Choroid plexus epithelial cell (primary cell): ENCODE measurements around the gene TTC33.

Experiments used
- DNase-seq: peaks from one replicate; pipeline ENCODE4 v3.0.0-alpha.2; 2010; ENCODE audit warnings: low read depth
- H3K4me3 ChIP-seq: 2 replicates; pipeline ENCODE4 v1.5.1; 2011; ENCODE audit warnings: low read depth, mild to moderate bottlenecking, control low read depth, low read length, moderate library complexity
- TF ChIP-seq, protein P1 (sequence below): conservative IDR thresholded peaks from 2 replicates; pipeline ENCODE4 v1.5.1; 2011; ENCODE audit warnings: low read depth, mild to moderate bottlenecking, control low read depth, inconsistent platforms, low read length, moderate library complexity

TTC33 gene

DNA sequence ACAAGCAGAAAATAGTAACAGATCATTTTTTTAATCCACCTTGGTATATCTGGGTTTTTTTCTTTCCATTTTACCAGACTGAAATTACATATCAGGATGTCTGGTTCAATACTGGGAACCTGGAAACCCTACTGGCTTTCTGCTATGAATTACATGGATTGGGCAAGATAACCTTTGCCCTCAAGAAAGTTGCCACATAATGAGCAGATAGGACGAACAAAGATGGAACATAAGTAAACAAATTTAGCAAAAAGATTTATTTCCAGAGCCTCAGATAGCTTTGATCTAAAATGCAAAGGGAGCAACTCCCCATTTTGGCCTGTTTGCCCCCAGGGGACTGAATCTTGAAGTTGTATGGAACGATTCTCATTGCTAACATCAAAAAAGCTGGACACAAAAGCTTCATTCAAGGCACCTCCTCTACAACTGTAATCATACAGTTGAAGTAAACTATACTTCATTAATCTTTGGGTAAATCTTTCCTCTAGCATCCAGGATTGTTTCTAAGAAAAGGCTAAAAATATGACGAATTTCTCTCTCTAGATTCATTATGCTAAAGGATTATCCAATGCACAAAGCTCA, 207.7 kb downstream of the TTC33 start:
- no peak overlapping the region for H3K4me3 ChIP-seq
- TF ChIP-seq, protein P1, sequence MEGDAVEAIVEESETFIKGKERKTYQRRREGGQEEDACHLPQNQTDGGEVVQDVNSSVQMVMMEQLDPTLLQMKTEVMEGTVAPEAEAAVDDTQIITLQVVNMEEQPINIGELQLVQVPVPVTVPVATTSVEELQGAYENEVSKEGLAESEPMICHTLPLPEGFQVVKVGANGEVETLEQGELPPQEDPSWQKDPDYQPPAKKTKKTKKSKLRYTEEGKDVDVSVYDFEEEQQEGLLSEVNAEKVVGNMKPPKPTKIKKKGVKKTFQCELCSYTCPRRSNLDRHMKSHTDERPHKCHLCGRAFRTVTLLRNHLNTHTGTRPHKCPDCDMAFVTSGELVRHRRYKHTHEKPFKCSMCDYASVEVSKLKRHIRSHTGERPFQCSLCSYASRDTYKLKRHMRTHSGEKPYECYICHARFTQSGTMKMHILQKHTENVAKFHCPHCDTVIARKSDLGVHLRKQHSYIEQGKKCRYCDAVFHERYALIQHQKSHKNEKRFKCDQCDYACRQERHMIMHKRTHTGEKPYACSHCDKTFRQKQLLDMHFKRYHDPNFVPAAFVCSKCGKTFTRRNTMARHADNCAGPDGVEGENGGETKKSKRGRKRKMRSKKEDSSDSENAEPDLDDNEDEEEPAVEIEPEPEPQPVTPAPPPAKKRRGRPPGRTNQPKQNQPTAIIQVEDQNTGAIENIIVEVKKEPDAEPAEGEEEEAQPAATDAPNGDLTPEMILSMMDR = no peak
- DNase-seq = no peak

DNA sequence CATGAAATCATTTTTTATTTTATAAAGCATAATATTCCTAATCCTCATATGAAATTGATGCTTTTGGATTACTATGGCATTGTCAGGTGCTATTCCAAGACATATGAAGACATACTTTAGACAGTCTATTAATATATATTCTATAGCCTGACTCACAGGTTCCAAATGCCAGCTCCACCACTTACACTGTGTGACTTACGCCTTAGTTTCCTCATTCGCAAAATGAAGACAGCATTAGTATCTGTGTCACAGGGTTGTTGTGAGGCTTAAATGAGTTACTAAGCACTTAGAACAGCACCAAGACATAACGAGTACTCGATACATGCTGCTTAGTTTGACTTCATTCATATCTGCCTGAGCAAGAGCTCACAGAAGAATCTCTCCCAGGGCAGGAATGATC, 208.2 kb downstream of the TTC33 start:
- no peak for DNase-seq
- TF ChIP-seq, protein P1 = no peak
- H3K4me3 ChIP-seq = no peak overlapping the region

DNA sequence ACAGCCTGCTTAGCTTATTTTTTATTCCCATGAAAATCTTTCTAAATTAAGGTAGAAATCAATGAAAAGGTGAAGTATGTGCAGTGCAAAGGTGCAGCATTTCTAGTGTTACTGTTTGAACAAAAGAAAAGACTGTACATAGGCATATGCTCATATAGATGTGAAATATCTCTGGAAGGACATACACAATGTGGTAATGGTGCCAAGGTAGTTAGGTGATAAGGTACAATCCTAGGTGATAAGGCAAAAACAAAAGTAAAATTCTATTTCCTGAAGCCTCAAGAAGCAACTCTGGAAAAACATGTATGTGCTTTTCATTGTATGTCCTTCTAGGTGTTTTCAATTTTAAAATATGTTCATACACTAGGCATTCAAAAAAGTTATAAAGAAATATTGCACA, 215.5 kb downstream of the TTC33 start:
- H3K4me3 ChIP-seq = no peak overlapping the region
- DNase-seq = no peak
- TF ChIP-seq, protein P1 = no peak

DNA sequence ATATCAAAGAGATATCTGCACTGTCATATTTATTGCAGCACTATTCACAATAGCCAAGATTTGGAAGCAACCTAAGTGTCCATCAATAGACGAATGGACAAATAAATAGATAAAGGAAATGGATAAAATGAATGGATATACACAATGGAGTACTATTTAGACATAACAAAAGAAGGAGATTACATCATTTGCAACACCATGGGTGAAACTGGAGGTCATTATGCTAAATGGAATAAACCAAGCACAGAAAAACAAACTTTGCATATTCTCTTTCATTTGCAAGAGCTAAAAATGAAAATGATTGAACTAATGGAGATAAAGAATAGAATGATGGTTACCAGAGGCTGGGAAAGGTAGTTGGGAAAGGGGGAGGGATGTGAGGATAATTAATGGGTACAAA, 231.1 kb downstream of the TTC33 start:
- no peak for DNase-seq
- H3K4me3 ChIP-seq = no peak overlapping the region
- TF ChIP-seq, protein P1 = no peak

DNA sequence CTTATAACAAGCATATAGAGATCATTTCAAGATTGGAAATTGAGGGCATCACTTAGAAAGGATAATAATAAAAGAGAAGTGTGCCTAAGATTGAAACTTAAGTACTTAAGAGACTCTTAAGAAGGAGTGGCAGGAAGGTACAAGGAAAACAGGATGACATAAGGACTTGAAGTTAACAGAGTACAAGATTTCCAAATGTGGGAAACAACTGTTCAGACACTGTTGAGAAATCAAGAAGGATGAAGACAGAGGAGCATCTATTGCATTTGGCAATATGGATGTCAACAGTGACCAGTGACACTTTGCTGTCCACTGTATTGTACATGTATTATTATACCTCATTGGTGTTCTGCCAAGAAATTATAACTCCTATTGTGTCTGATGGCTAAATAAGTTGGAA, 233.8 kb downstream of the TTC33 start:
- TF ChIP-seq, protein P1 = no peak
- H3K4me3 ChIP-seq = no peak overlapping the region
- peak; percentile 35 for DNase-seq

DNA sequence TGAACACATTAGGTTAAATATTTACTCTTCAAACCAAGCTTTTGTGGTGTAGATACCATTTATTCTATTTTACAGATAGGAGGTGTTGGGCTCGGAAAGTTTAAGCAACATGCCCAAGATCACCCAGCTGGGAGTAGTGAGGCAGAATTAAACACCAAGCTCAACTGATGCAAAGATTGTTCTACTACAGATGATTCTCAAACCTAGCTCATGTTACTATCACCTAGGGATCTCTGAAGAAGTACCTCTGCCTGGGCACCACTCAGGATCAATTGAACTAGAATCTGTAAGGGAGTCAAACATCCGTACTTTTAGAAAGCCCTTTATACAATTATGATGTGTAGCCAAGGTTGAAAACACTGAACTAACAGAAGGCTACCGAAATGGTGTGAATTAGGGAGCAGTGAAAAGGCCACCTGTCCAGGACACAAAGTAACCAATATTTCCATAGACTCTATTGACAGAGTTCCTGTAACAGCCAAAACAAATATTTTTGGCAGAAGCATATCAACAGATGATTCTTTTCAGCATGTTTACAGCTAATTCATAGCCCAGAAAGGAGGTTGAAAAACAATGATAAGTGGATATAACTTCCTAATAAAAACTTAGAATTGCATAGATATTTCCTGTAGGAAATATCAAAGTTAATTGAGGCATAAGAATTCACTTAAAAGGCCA, 234.5 kb downstream of the TTC33 start:
- TF ChIP-seq, protein P1 = no peak
- no peak for DNase-seq
- no peak overlapping the region for H3K4me3 ChIP-seq

DNA sequence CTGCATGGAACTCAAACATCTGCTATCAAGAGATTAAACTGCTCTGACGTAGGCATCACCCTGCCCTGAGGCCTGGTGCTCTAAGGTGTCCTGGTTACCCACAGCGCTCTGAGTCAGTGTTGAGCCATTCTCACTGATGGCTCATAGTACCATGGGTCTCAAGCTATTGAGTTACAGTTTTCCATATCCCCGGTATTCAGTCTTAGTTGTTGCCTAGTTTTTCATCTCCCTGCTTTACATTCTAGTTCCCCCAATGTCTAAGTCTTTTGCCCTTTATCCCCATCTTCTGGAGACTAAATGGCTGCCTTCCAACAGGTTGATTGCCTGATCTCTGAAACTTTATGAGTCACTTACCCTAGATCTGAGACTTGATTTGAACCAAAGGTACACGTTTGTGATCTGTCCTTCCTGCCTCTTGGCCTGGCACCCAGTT, 237.3 kb downstream of the TTC33 start:
- no peak for DNase-seq
- TF ChIP-seq, protein P1 = no peak
- no peak overlapping the region for H3K4me3 ChIP-seq
